A549 (cell line): Measurements from ENCODE around the gene RIMS4. TPM values are rescaled to one million over a fixed set of nuclear protein-coding genes. Genes with fewer than 3 reads are reported as not detected.

Experiments used
- ATAC-seq, 2 experiments: fragments of 200-7000 bp in 1 of 2; fragments of >200 bp in 1 of 2; cut with Nextera tagmentation in 1 of 2; cut with Tn5 transposase in 1 of 2; 3 replicates each; pipeline versions ENCODE4 v1.8.0 to v1.9.1; 2018 to 2020; ENCODE audit warnings: mild to moderate bottlenecking in 1 of 2, moderate library complexity in 1 of 2
- CTCF ChIA-PET: fragments of 300-600 bp; sonication (Branson Sonifier 250); formaldehyde crosslinking; extraction: SDS; loops from one replicate; lab custom pipeline; 2021; ENCODE audit warnings: antibody characterized with exemption, inconsistent platforms; lab: Yijun Ruan, JAX
- POLR2A ChIA-PET: fragments of 350-600 bp; formaldehyde crosslinking; extraction: SDS; loops from one replicate; lab custom pipeline; 2021; ENCODE audit warnings: antibody characterized with exemption, inconsistent platforms; lab: Yijun Ruan, JAX
- DNase-seq, 2 experiments: peaks; one replicate each; pipeline versions ENCODE4 v3.0.0 to v3.0.0-alpha.2; 2011 to 2016; ENCODE audit warnings: low read depth in 1 of 2, low spot score in 1 of 2
- FAIRE-seq: peaks from 2 replicates; lab custom pipeline; 2011; peaks lifted over from hg19 to GRCh38; lab: Jason Lieb, UNC
- H3K27ac ChIP-seq, 2 experiments: fragments of >200 bp; sonication (Bioruptor Twin); formaldehyde crosslinking; 3 replicates each; pipeline ENCODE4 v1.5.1; 2016 to 2017
- H3K4me1 ChIP-seq: fragments of >200 bp; sonication (Bioruptor Twin); formaldehyde crosslinking; 3 replicates; pipeline ENCODE4 v1.6.1; 2016
- H3K4me2 ChIP-seq: fragments of >200 bp; sonication (Bioruptor Twin); formaldehyde crosslinking; 3 replicates; pipeline ENCODE4 v1.6.1; 2016
- H3K4me3 ChIP-seq: fragments of >200 bp; sonication (Bioruptor Twin); formaldehyde crosslinking; 3 replicates; pipeline ENCODE4 v1.5.1; 2016
- H3K9me3 ChIP-seq: fragments of >200 bp; sonication (Bioruptor Twin); formaldehyde crosslinking; 3 replicates; pipeline ENCODE4 v1.6.1; 2016
- BCL3 ChIP-seq: fragments of >200 bp; sonication (Bioruptor Twin); formaldehyde crosslinking; IDR thresholded peaks from 3 replicates; pipeline ENCODE4 v1.6.1; 2016
- BHLHE40 ChIP-seq: IDR thresholded peaks from 2 replicates; pipeline ENCODE4 v1.6.1; 2012; ENCODE audit warnings: low read depth, low read length, inconsistent platforms
- CBX2 ChIP-seq: fragments of 200-600 bp; sonication (generic); IDR thresholded peaks from 2 replicates; pipeline ENCODE4 v1.6.1; 2016; ENCODE audit warnings: low read depth, mild to moderate bottlenecking, borderline replicate concordance
- CHD2 ChIP-seq: fragments of 150-350 bp; IDR thresholded peaks from 2 replicates; pipeline ENCODE4 v1.6.1; 2014; ENCODE audit warnings: low read length; ENCODE audit not compliant: partially characterized antibody
- CHD4 ChIP-seq: fragments of 200-600 bp; sonication (generic); IDR thresholded peaks from 2 replicates; pipeline ENCODE4 v1.6.1; 2016; ENCODE audit warnings: antibody characterized with exemption, mild to moderate bottlenecking, borderline replicate concordance
- CTCF ChIP-seq: fragments of >200 bp; sonication (Bioruptor Twin); formaldehyde crosslinking; IDR thresholded peaks from 3 replicates; pipeline ENCODE4 v1.5.1; 2016
- E2F6 ChIP-seq: IDR thresholded peaks from 2 replicates; pipeline ENCODE4 v1.6.1; 2012; ENCODE audit warnings: low read depth, borderline replicate concordance
- ELK1 ChIP-seq: fragments of 150-350 bp; IDR thresholded peaks from 2 replicates; pipeline ENCODE4 v1.6.1; 2014; ENCODE audit warnings: low read depth, mild to moderate bottlenecking, low read length
- ESRRA ChIP-seq: fragments of 150-350 bp; IDR thresholded peaks from 2 replicates; pipeline ENCODE4 v1.6.1; 2014; ENCODE audit warnings: mild to moderate bottlenecking, low read length, borderline replicate concordance
- FOSB ChIP-seq: fragments of 250-450 bp; sonication (Bioruptor Pico); IDR thresholded peaks from 2 replicates; pipeline ENCODE4 v1.5.0; 2020; ENCODE audit warnings: mild to moderate bottlenecking, moderate library complexity
- FOXS1 ChIP-seq: fragments of 250-450 bp; sonication (Bioruptor Pico); IDR thresholded peaks from 2 replicates; pipeline ENCODE4 v1.5.0; 2020; ENCODE audit warnings: mild to moderate bottlenecking, moderate library complexity
- HDAC2 ChIP-seq: fragments of 200-600 bp; sonication (generic); IDR thresholded peaks from 2 replicates; pipeline ENCODE4 v1.6.1; 2016
- HOXB13 ChIP-seq: fragments of 250-450 bp; sonication (Bioruptor Pico); IDR thresholded peaks from 2 replicates; pipeline ENCODE4 v1.5.0; 2020; ENCODE audit warnings: low read depth, mild to moderate bottlenecking, moderate library complexity
- HOXB5 ChIP-seq: fragments of 250-450 bp; sonication (Bioruptor Pico); IDR thresholded peaks from 2 replicates; pipeline ENCODE4 v1.5.0; 2020; ENCODE audit warnings: mild to moderate bottlenecking, moderate library complexity
- KDM1A ChIP-seq: fragments of 200-600 bp; sonication (generic); IDR thresholded peaks from 2 replicates; pipeline ENCODE4 v1.6.1; 2016; ENCODE audit warnings: low read depth, mild to moderate bottlenecking
- MAX ChIP-seq: IDR thresholded peaks from 2 replicates; pipeline ENCODE4 v1.6.1; 2012
- MAZ ChIP-seq: fragments of 150-350 bp; IDR thresholded peaks from 2 replicates; pipeline ENCODE4 v1.6.1; 2014; ENCODE audit warnings: antibody characterized with exemption, low read depth, low read length, borderline replicate concordance
- NPAS2 ChIP-seq: fragments of 250-450 bp; sonication (Bioruptor Pico); IDR thresholded peaks from 2 replicates; pipeline ENCODE4 v1.8.0; 2022; ENCODE audit warnings: mild to moderate bottlenecking, moderate library complexity, borderline replicate concordance
- NR3C1 ChIP-seq: fragments of >200 bp; sonication (Bioruptor Twin); formaldehyde crosslinking; IDR thresholded peaks from 3 replicates; pipeline ENCODE4 v1.6.1; 2017
- RAD21 ChIP-seq, 2 experiments: fragments of >200 bp in 1 of 2; sonication (Bioruptor Twin) in 1 of 2; formaldehyde crosslinking in 1 of 2; IDR thresholded peaks in 1 of 2; conservative IDR thresholded peaks in 1 of 2; 2 replicates in 1 of 2; 3 replicates in 1 of 2; pipeline ENCODE4 v1.6.1; 2012 to 2018; ENCODE audit warnings: inconsistent platforms in 1 of 2
- TFCP2L1 ChIP-seq: fragments of 250-450 bp; sonication (Bioruptor Pico); IDR thresholded peaks from 2 replicates; pipeline ENCODE4 v1.5.0; 2021; ENCODE audit warnings: mild to moderate bottlenecking
- ZC3H11A ChIP-seq: fragments of 450-650 bp; IDR thresholded peaks from 2 replicates; pipeline ENCODE4 v1.6.1; 2014; ENCODE audit warnings: antibody characterized with exemption, mild to moderate bottlenecking
- ZNF302 ChIP-seq: fragments of 250-450 bp; sonication (Bioruptor Pico); IDR thresholded peaks from 2 replicates; pipeline ENCODE4 v1.9.0; 2021; ENCODE audit warnings: inconsistent platforms, mild to moderate bottlenecking, moderate library complexity
- WGBS: methylation state at CpG from one replicate; pipeline ENCODE4 v1.1.6; 2017; ENCODE audit errors: missing lambda C conversion rate; 5-methylcytosine and 5-hydroxymethylcytosine counted together
- polyA plus RNA-seq, 4 experiments: library from polyadenylated mRNA; depleted of rRNA in 3 of 4; stranded (reverse); fragments of >200 nt; fragmentation: RNase III in 1 of 4; extraction: RNeasy Plus Mini Kit Qiagen cat#74134 plus additional on column Dnase treatment in 1 of 4; gene quantifications; 2 replicates in 3 of 4; 3 replicates in 1 of 4; pipeline ENCODE4 v1.2.3, GENCODE V29; 2011 to 2017

Gene RIMS4
- polyA plus RNA-seq, 2 of the 4 experiments (the other 2 are of a cell fraction), result 0.39 to 1.3 TPM

- Histone ChIP-seq H3K4me3 (no peak overlapping the region), H3K27ac (no peak overlapping the region)
- CTCF ChIA-PET, result interaction anchor here (0.5 to 6.0 kb wide), 4 partner anchors 12 to 108 kb away, joined by 3 to 54 read pairs (median 3); no protein-coding TSS in a partner anchor
- FAIRE-seq (no peak), ATAC-seq (no peak)
- WGBS, result 59% methylated on average over 3 of the region's 3 CpGs
- TF ChIP-seq FOXS1 (CRISPR knock-in tag) (no peak), HOXB5 (CRISPR knock-in tag) (no peak)
- TF ChIP-seq, all 56 proteins: peak for 0
- Histone ChIP-seq H3K4me1 (no peaks in the 10 kb centered on the region), H3K4me2 (no peak overlapping the region), H3K9me3 (no peaks in the 10 kb centered on the region)
- POLR2A ChIA-PET, result no interaction called here
- no peak for DNase-seq
Measured at GRCh38 chr20:44761423-44761822, 48.9 kb downstream of the RIMS4 start.

GRCh38 chr20:44759595-44759994 is 50.8 kb downstream of the RIMS4 start:
- no peak for DNase-seq
- Histone ChIP-seq H3K4me3 (no peak overlapping the region), H3K9me3 (no peaks in the 10 kb centered on the region), H3K27ac (no peak overlapping the region), H3K4me1 (no peaks in the 10 kb centered on the region), H3K4me2 (no peak overlapping the region)
- WGBS, result 67% methylated on average over 1 of the region's 1 CpG
- POLR2A ChIA-PET, result no interaction called here
- CTCF ChIA-PET, result interaction anchor here (6.0 kb wide), 1 partner anchor 11 kb away, joined by 54 read pairs; no protein-coding TSS in a partner anchor
- FAIRE-seq, result no peak
- no peak for TF ChIP-seq CTCF
- TF ChIP-seq MAX, result no peak
- TF ChIP-seq ZC3H11A, result no peak
- no peak for TF ChIP-seq BCL3
- TF ChIP-seq NPAS2 (CRISPR knock-in tag), result no peak
- TF ChIP-seq ELK1, result no peak
- no peak for TF ChIP-seq CHD2
- TF ChIP-seq E2F6, result no peak
- no peak for TF ChIP-seq ESRRA
- TF ChIP-seq BHLHE40, result no peak
- TF ChIP-seq, all 56 proteins: peak for 0
- no peak for ATAC-seq

GRCh38 chr20:44758247-44759101 is 51.9 kb downstream of the RIMS4 start:
- H3K27ac ChIP-seq, result no peak overlapping the region
- H3K4me3 ChIP-seq, result no peak overlapping the region
- no peak overlapping the region for H3K4me2 ChIP-seq
- ChIA-PET POLR2A (no interaction called here), CTCF (interaction anchor here (1.2 to 6.0 kb wide), 2 partner anchors 10 to 74 kb away, joined by 7 to 54 read pairs; no protein-coding TSS in a partner anchor)
- no peak for FAIRE-seq
- DNase-seq, result no peak
- H3K9me3 ChIP-seq, result no peaks in the 10 kb centered on the region
- ATAC-seq, result no peak
- no peaks in the 10 kb centered on the region for H3K4me1 ChIP-seq
- 39% methylated on average over 10 of the region's 10 CpGs for WGBS
- no peak for TF ChIP-seq HOXB13
- TF ChIP-seq ELK1, result no peak
- no peak for TF ChIP-seq MAZ
- no peak for TF ChIP-seq ZNF302 (CRISPR knock-in tag)
- TF ChIP-seq MAX, result no peak
- TF ChIP-seq NR3C1, result no peak
- TF ChIP-seq HDAC2, result no peak
- no peak for TF ChIP-seq RAD21 (conservative IDR thresholded peaks at IDR 0.05 in 1 of 2, IDR thresholded peaks at IDR 0.05 in 1 of 2)
- no peak for TF ChIP-seq FOSB (CRISPR knock-in tag)
- TF ChIP-seq KDM1A, result no peak
- no peak for TF ChIP-seq CBX2
- TF ChIP-seq TFCP2L1 (CRISPR knock-in tag), result no peak
- no peak for TF ChIP-seq CHD4
- no peak for TF ChIP-seq BCL3
